ENCODE measurements around the gene GIPC1. TPM values are rescaled to one million over a fixed set of nuclear protein-coding genes. Genes with fewer than 3 reads are reported as not detected.

GIPC1 gene
- total RNA-seq, 1 donor from 2014 or later = 23.6 TPM

GRCh38 chr19:14450168-14450874 is 45.6 kb downstream of the GIPC1 start:
- Mint-ChIP-seq H3K27me3 (ENCODE audit: insufficient read depth, low read depth) (peaks cover 2% of the 10 kb centered on the region), H3K36me3 (peaks cover 28% of the 10 kb centered on the region)

GRCh38 chr19:14449321-14449720 is 46.6 kb downstream of the GIPC1 start:
- Mint-ChIP-seq H3K9me3 (no peaks in the 10 kb centered on the region), H3K27me3 (ENCODE audit: insufficient read depth, low read depth) (peaks cover 2% of the 10 kb centered on the region), H3K36me3 (peaks cover 32% of the 10 kb centered on the region), H3K27ac (no peak overlapping the region), H3K4me1 (no peaks in the 10 kb centered on the region), H3K4me3 (no peak overlapping the region)
- no peak for TF ChIP-seq EZH2 (IDR thresholded peaks at IDR 0.05)
- TF ChIP-seq CTCF (IDR thresholded peaks at IDR 0.05) = no peak
- no peak for TF ChIP-seq EZH2phosphoT487 (IDR thresholded peaks at IDR 0.05)
- no peak for DNase-seq (ENCODE audit: low spot score)
- H3K27ac ChIP-seq = no peak overlapping the region
- no peaks in the 10 kb centered on the region for H3F3A ChIP-seq (ENCODE audit: low read depth)
- no peaks in the 10 kb centered on the region for H3K9me3 ChIP-seq (ENCODE audit: low read depth)
- no peak overlapping the region for H3K4me2 ChIP-seq
- H3K9ac ChIP-seq = no peak overlapping the region
- no peaks in the 10 kb centered on the region for H3K27me3 ChIP-seq
- H3K79me2 ChIP-seq (ENCODE audit: low read depth) = no peaks in the 10 kb centered on the region
- no peak overlapping the region for H2AFZ ChIP-seq (replicated peaks)
- no peaks in the 10 kb centered on the region for H3K36me3 ChIP-seq
- H3K4me1 ChIP-seq = no peaks in the 10 kb centered on the region
- H3K4me3 ChIP-seq = no peak overlapping the region
- H4K20me1 ChIP-seq (ENCODE audit: low read depth) = no peaks in the 10 kb centered on the region

More at GRCh38 chr19:14450168-14450874, 45.6 kb downstream of the GIPC1 start:
- Histone ChIP-seq H3K4me2 (no peak overlapping the region), H3K9ac (no peak overlapping the region), H3K27ac (no peak overlapping the region), H3K9me3 (ENCODE audit: low read depth) (no peaks in the 10 kb centered on the region), H2AFZ (replicated peaks) (no peak overlapping the region), H3K4me1 (no peaks in the 10 kb centered on the region), H4K20me1 (ENCODE audit: low read depth) (no peaks in the 10 kb centered on the region), H3K36me3 (no peaks in the 10 kb centered on the region), H3K79me2 (ENCODE audit: low read depth) (no peaks in the 10 kb centered on the region), H3K4me3 (no peak overlapping the region), H3F3A (ENCODE audit: low read depth) (no peaks in the 10 kb centered on the region), H3K27me3 (no peaks in the 10 kb centered on the region)
- TF ChIP-seq EZH2phosphoT487 (IDR thresholded peaks at IDR 0.05) (no peak), EZH2 (IDR thresholded peaks at IDR 0.05) (no peak), CTCF (IDR thresholded peaks at IDR 0.05) (no peak)
- H3K9me3 Mint-ChIP-seq = no peaks in the 10 kb centered on the region
- H3K4me3 Mint-ChIP-seq = peak overlapping the region; percentile 67
- no peaks in the 10 kb centered on the region for H3K4me1 Mint-ChIP-seq
- H3K27ac Mint-ChIP-seq = peak overlapping the region; percentile 6
- peak; percentile 65 for DNase-seq (ENCODE audit: low spot score)

GRCh38 chr19:14446336-14447036 is 49.4 kb downstream of the GIPC1 start:
- no peak overlapping the region for H3K4me3 Mint-ChIP-seq
- no peaks in the 10 kb centered on the region for H3K4me1 ChIP-seq
- H3K27ac ChIP-seq = no peak overlapping the region
- H3K36me3 Mint-ChIP-seq = peaks cover 43% of the 10 kb centered on the region
- H3K27me3 Mint-ChIP-seq (ENCODE audit: insufficient read depth, low read depth) = no peaks in the 10 kb centered on the region
- DNase-seq (ENCODE audit: low spot score) = no peak
- no peaks in the 10 kb centered on the region for H3K9me3 Mint-ChIP-seq
- no peaks in the 10 kb centered on the region for H3F3A ChIP-seq (ENCODE audit: low read depth)
- no peak overlapping the region for H3K4me2 ChIP-seq
- H3K4me3 ChIP-seq = no peak overlapping the region
- no peak overlapping the region for H2AFZ ChIP-seq (replicated peaks)
- no peak overlapping the region for H3K27ac Mint-ChIP-seq
- no peaks in the 10 kb centered on the region for H3K4me1 Mint-ChIP-seq
- no peaks in the 10 kb centered on the region for H3K79me2 ChIP-seq (ENCODE audit: low read depth)
- H3K27me3 ChIP-seq = no peaks in the 10 kb centered on the region
- no peaks in the 10 kb centered on the region for H4K20me1 ChIP-seq (ENCODE audit: low read depth)
- TF ChIP-seq EZH2 (IDR thresholded peaks at IDR 0.05) = no peak
- TF ChIP-seq EZH2phosphoT487 (IDR thresholded peaks at IDR 0.05) = no peak
- TF ChIP-seq CTCF (IDR thresholded peaks at IDR 0.05) = no peak
- H3K36me3 ChIP-seq = no peaks in the 10 kb centered on the region
- H3K9ac ChIP-seq = no peak overlapping the region
- no peaks in the 10 kb centered on the region for H3K9me3 ChIP-seq (ENCODE audit: low read depth)
